Epithelial cell of esophagus (primary cell): ENCODE data around the gene DMAP1.

Experiments used
- DNase-seq: peaks from one replicate; pipeline ENCODE4 v3.0.0; 2010; ENCODE audit warnings: low read depth
- H3K4me3 ChIP-seq: 2 replicates; pipeline ENCODE4 v1.5.1; 2011; ENCODE audit warnings: mild to moderate bottlenecking, low read length, control low read depth
- CTCF ChIP-seq: IDR thresholded peaks from 2 replicates; pipeline ENCODE4 v1.5.1; 2011; ENCODE audit warnings: low read depth, mild to moderate bottlenecking, low read length, control low read depth, inconsistent platforms; ENCODE audit not compliant: insufficient read depth; ENCODE audit errors: missing control alignments

DMAP1 gene

GRCh38 chr1:44220755-44221154 lies 7.5 kb downstream of the DMAP1 start:
- no peak overlapping the region for H3K4me3 ChIP-seq
- TF ChIP-seq CTCF = no peak
- no peak for DNase-seq

- no peak overlapping the region for H3K4me3 ChIP-seq
- no peak for DNase-seq
- no peak for TF ChIP-seq CTCF
Measured at GRCh38 chr1:44221769-44222168, 8.5 kb downstream of the DMAP1 start.

DNA sequence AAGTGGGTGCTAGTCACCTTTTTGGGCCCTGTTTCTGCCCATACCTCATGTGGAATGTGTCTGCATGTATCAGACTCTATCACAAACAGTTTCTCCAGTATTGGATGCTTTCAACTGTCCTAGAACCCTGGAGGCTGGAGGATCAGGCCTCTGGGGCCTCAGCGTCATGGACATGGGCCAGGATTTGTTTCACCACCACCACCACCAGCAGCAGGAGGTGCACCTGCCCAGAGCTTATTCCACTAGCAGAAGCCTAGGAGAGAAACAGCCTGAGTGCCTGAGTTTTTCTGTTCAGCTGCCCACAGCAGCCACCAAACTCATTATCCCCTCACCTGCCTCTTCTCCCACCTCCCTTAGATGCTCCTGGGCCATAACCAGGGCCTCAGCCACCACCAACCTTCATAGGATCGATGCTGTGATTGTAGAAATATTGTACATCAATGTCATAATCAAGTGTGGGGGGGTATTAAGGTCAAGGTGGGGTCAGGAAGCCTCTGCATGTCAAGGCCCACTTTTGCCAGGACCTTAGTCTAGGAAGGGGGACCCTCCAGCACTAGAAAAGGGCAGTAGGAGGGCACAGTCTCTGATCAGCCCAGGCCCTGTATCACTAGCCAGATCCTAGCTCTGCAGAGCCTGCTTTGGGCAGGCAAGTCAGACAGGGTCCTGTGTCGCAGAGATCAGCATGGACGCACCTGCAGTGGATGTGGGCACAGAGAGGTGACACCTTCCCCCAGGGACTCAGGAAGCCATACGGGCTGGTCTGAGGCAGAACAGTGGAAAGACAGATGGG lies 9.3 kb downstream of the DMAP1 start:
- TF ChIP-seq CTCF = no peak
- no peak overlapping the region for H3K4me3 ChIP-seq
- no peak for DNase-seq

GRCh38 chr1:44223187-44223610 lies 9.9 kb downstream of the DMAP1 start:
- no peak for DNase-seq
- H3K4me3 ChIP-seq = no peak overlapping the region
- no peak for TF ChIP-seq CTCF

- no peak overlapping the region for H3K4me3 ChIP-seq
- no peak for TF ChIP-seq CTCF
- DNase-seq = no peak
Measured at GRCh38 chr1:44225761-44226160, 12.5 kb downstream of the DMAP1 start.

DNA sequence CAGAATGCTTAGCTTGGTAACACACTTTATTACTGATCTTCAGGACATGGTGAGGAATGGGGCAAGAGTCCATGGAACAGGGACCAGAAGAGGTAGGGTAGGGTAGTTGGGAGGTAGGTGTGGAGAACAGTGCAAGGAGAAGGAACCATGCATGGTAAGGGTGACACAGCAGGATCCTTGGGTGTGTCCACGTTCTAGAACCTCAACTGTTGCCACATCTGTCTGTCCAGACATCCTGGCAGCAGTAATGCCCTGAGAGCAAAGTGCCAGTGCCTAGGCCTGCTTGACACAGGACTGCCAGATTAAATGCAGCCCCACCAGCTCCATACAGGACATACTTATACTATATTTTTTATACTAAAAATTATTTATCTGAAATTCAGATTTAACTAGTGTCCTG lies 13.9 kb downstream of the DMAP1 start:
- peak; percentile 53 for DNase-seq
- no peak overlapping the region for H3K4me3 ChIP-seq
- TF ChIP-seq CTCF = no peak

GRCh38 chr1:44228218-44228617 lies 14.9 kb downstream of the DMAP1 start:
- no peak for DNase-seq
- TF ChIP-seq CTCF = no peak
- no peak overlapping the region for H3K4me3 ChIP-seq
